ENCODE data around the gene MAPKBP1. TPM values are rescaled to one million over a fixed set of nuclear protein-coding genes. Genes with fewer than 3 reads are reported as not detected.

Gene MAPKBP1
- total and polyA plus RNA-seq, 2 of the 4 experiments (the other 2 are of a cell fraction), result 12.5 to 15.3 TPM

- no peak overlapping the region for H3K4me2 ChIP-seq (ENCODE audit: low read depth, low read length)
- no peak overlapping the region for H2BK5ac ChIP-seq (ENCODE audit: low read depth, low read length, poor library complexity, severe bottlenecking)
- no peak overlapping the region for H3K18ac ChIP-seq (ENCODE audit: low read depth, low read length)
- no peak overlapping the region for H3K23ac ChIP-seq (ENCODE audit: low read depth, low read length)
- ChIA-PET CTCF (interaction anchor here (1.2 kb wide), 1 partner anchor 32 kb away, joined by 7 read pairs; the partner anchor contains the start of gene MAPKBP1), POLR2A (ENCODE audit: unreplicated experiment) (no interaction called here)
- H2BK15ac ChIP-seq (ENCODE audit: low read depth, low read length), result no peak overlapping the region; the same call in 2 of the 3 replicates
- no peak overlapping the region for H4K8ac ChIP-seq (ENCODE audit: low read depth in 2 of 2, low read length in 2 of 2)
- 83% methylated on average over 4 of the region's 10 CpGs; no CpG with 5 or more reads in 1 of the 2 experiments for WGBS, 2 experiments (ENCODE audit: extremely low coverage in 2 of 2, insufficient read length in 1 of 2)
- no peak for ATAC-seq (ENCODE audit: low read depth)
- H2BK120ac ChIP-seq (ENCODE audit: low read depth, low read length), result no peak overlapping the region
- no peak overlapping the region for H4K91ac ChIP-seq (ENCODE audit: insufficient read depth, low read depth, low read length)
- peaks cover 25 to 70% of the 10 kb centered on the region in 2 experiments for H3K79me1 ChIP-seq (ENCODE audit: low read depth in 1 of 2, low read length in 2 of 2)
- H3K4ac ChIP-seq (ENCODE audit: low read depth, low read length), result no peak overlapping the region
- peak overlapping the region; percentile 13 for H2AFZ ChIP-seq (replicated peaks; ENCODE audit: low read length, poor library complexity)
- dilution Hi-C loops (cut with HindIII; ENCODE audit: low sequenced_read_pairs, unreplicated experiment) (no loop called here), in situ Hi-C loops (cut with MboI; ENCODE audit: low sequenced_read_pairs) (no loop called here), intact Hi-C loops (cut with micrococcal nuclease) (no loop called here)
- H4K20me1 ChIP-seq (ENCODE audit: insufficient read depth, low read length), result peaks cover 7% of the 10 kb centered on the region; the same call in 1 of the 2 replicates
- no peak overlapping the region for H2AK5ac ChIP-seq (ENCODE audit: low read depth, low read length)
- H2AK9ac ChIP-seq (replicated peaks; ENCODE audit: low read depth, low read length, poor library complexity), result no peak overlapping the region
- 0 out of 2 replicates have a peak, but pooled peaks cover 3% of the 10 kb centered on the region for H3K36me3 ChIP-seq (ENCODE audit: control insufficient read depth, insufficient read depth, low read length)
- H3K27me3 ChIP-seq (ENCODE audit: control insufficient read depth, insufficient read depth, low read length), result no peaks in the 10 kb centered on the region
- H3K4me3 ChIP-seq (ENCODE audit: insufficient read depth, low read depth, low read length), result no peak overlapping the region
- no peak overlapping the region for H3K56ac ChIP-seq (ENCODE audit: extremely low read depth, insufficient read depth, low read length)
- no peak overlapping the region for H3K14ac ChIP-seq (replicated peaks; ENCODE audit: low read depth, low read length)
- H3K9ac ChIP-seq (ENCODE audit: low read depth, low read length), result no peak overlapping the region
- no peak overlapping the region for H2BK20ac ChIP-seq (ENCODE audit: low read depth, low read length)
- no TSS peak for BruUV-seq (replicated peaks)
- no peaks in the 10 kb centered on the region for H3K9me3 ChIP-seq (ENCODE audit: control insufficient read depth, insufficient read depth, low read length)
- H3K4me1 ChIP-seq (ENCODE audit: control insufficient read depth, insufficient read depth, low read length), result peaks cover 3% of the 10 kb centered on the region
- peaks cover 24% of the 10 kb centered on the region for H3K9me1 ChIP-seq (ENCODE audit: insufficient read depth, low read length)
- DNase-seq, result no peak
- H4K5ac ChIP-seq (ENCODE audit: low read depth, low read length), result no peak overlapping the region
- no peak overlapping the region for H3K27ac ChIP-seq (ENCODE audit: insufficient read depth, low read length)
- TF ChIP-seq BHLHE40 (IDR thresholded peaks at IDR 0.05; ENCODE audit: low read depth, low read length), result no peak
- no peak for TF ChIP-seq CEBPB (IDR thresholded peaks at IDR 0.05; ENCODE audit: low read depth, low read length)
- TF ChIP-seq SMC3 (IDR thresholded peaks at IDR 0.05; ENCODE audit: low read depth, low read length), result no peak
- no peak for TF ChIP-seq POLR2A (IDR thresholded peaks at IDR 0.05; ENCODE audit: low read depth, low read length)
- no peak for TF ChIP-seq USF2 (IDR thresholded peaks at IDR 0.05; ENCODE audit: low read depth, low read length)
- TF ChIP-seq ELK1 (IDR thresholded peaks at IDR 0.05; ENCODE audit: borderline replicate concordance, low read depth, low read length), result no peak
- no peak for TF ChIP-seq RFX5 (IDR thresholded peaks at IDR 0.05; ENCODE audit: low read depth, low read length)
- no peak for TF ChIP-seq MAFK (IDR thresholded peaks at IDR 0.05; ENCODE audit: low read depth, low read length)
- TF ChIP-seq FOS (IDR thresholded peaks at IDR 0.05; ENCODE audit: low read depth, low read length), result no peak
- TF ChIP-seq CHD1 (IDR thresholded peaks at IDR 0.05; ENCODE audit: low read depth, low read length), result no peak
- no peak for TF ChIP-seq CTCF (conservative IDR thresholded peaks at IDR 0.05; ENCODE audit: low read depth, low read length)
- no peak for TF ChIP-seq MAZ (IDR thresholded peaks at IDR 0.05; ENCODE audit: borderline replicate concordance, low read depth, low read length)
- no peak for TF ChIP-seq NFE2L2 (IDR thresholded peaks at IDR 0.05; ENCODE audit: low read depth, low read length)
- TF ChIP-seq RAD21 (IDR thresholded peaks at IDR 0.05; ENCODE audit: low read length), result no peak
- TF ChIP-seq RCOR1 (IDR thresholded peaks at IDR 0.05; ENCODE audit: insufficient replicate concordance, low read length), result no peak
Observed at GRCh38 chr15:41806291-41807181, 32.3 kb downstream of the MAPKBP1 start.
